Body of pancreas (tissue), 4 donors: Measurements from ENCODE around the gene MAPKAPK2. TPM values are rescaled to one million over a fixed set of nuclear protein-coding genes. Genes with fewer than 3 reads are reported as not detected.
"Not testable (repeated sequence)": the region's sequence is repeated elsewhere in the genome, so short reads cannot be mapped to it uniquely, and the experiment has no call there.

Source experiments
- ATAC-seq: fragments of 150-250 bp; one replicate; pipeline ENCODE4 v1.9.1; 2016
- DNase-seq, 4 donors: peaks; one replicate each; pipeline ENCODE4 v3.0.0-alpha.2; 2019
- H3K27ac ChIP-seq, 4 donors: fragments of 200-600 bp; sonication (generic); 1 replicate in 3 of 4; 2 replicates in 1 of 4; pipeline versions ENCODE4 v1.5.1 to v1.6.1; 2016 to 2019; ENCODE audit warnings: mild to moderate bottlenecking in 1 of 4, mixed read lengths in 1 of 4, moderate library complexity in 1 of 4
- H3K27me3 ChIP-seq, 2 donors: fragments of 200-600 bp; sonication (generic); one replicate each; pipeline ENCODE4 v1.6.0; 2016; ENCODE audit warnings: mild to moderate bottlenecking in 1 of 2
- H3K36me3 ChIP-seq, 2 donors: fragments of 200-600 bp; sonication (generic); replicated peaks in 1 of 2; 2 replicates each; pipeline ENCODE4 v1.5.1; 2016; ENCODE audit warnings: low read depth in 2 of 2; ENCODE audit not compliant: insufficient read depth in 1 of 2
- H3K4me1 ChIP-seq: fragments of 200-600 bp; sonication (generic); one replicate; pipeline ENCODE4 v1.6.0; 2016
- H3K4me3 ChIP-seq, 2 donors: fragments of 200-600 bp; sonication (generic); 1 replicate in 1 of 2; 2 replicates in 1 of 2; pipeline ENCODE4 v1.5.1; 2016 to 2019
- H3K9me3 ChIP-seq, 3 donors: fragments of 200-600 bp; sonication (generic); 1 replicate in 2 of 3; 2 replicates in 1 of 3; pipeline ENCODE4 v1.5.1; 2016
- POLR2A ChIP-seq, 3 donors: fragments of 450-650 bp; IDR thresholded peaks; one replicate each; pipeline ENCODE4 v1.6.1; 2016; ENCODE audit warnings: antibody characterized with exemption in 3 of 3, mild to moderate bottlenecking in 2 of 3
- WGBS, 2 donors: methylation state at CpG; one replicate each; pipeline ENCODE4 v1.1.5; 2017; 5-methylcytosine and 5-hydroxymethylcytosine counted together
- intact Hi-C: fragments of 100-400 bp; cut with DNase I; formaldehyde crosslinking; loops from one replicate; pipeline ENCODE4 v1.15.1; 2023
- total RNA-seq, 2 donors: library from RNA; depleted of rRNA; stranded (reverse); fragments of >200 nt; gene quantifications; one replicate each; pipeline ENCODE4 v1.1.0, GENCODE V29; 2016
- TF ChIP-seq, protein P1 (sequence below), 7 experiments: fragments of 450-650 bp in 4 of 7; fragments of 200-600 bp in 3 of 7; sonication (generic) in 3 of 7; IDR thresholded peaks; one replicate each; pipeline ENCODE4 v1.5.1; 2016 to 2019; ENCODE audit warnings: antibody characterized with exemption in 7 of 7

The MAPKAPK2 gene
- total RNA-seq, 2 donors from 2014 or later, result 29.1 to 46.5 TPM

DNA sequence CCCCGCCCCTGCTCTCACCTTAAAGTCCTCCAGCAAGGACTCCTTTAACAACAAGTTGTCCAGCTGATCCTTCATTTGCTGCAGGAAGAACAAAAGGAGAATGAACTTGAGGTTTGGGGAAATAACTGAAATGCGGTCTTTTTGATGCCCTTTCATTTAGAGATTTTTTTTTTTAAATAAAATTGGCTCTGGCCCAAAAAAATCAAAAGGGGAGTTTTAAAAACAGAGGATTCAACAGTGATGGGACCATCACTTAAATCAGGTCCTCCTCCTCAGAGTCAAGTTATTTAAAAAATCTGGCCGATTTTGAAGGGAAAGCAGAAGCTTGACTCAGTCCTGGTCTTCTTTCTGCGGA lies 86.6 kb downstream of the MAPKAPK2 start:
- ATAC-seq, result no peak
- Histone ChIP-seq H3K36me3 (no peaks in the 10 kb centered on the region), H3K9me3 (no peaks in the 10 kb centered on the region), H3K4me1 (peaks cover 6% of the 10 kb centered on the region), H3K4me3 (no peak overlapping the region), H3K27me3 (no peaks in the 10 kb centered on the region), H3K27ac (peak overlapping the region in 1 of 4 donors; percentile 41)
- 66 to 82% methylated on average over 4 of the region's 4 CpGs for WGBS, 2 donors
- no peak for TF ChIP-seq POLR2A (IDR thresholded peaks at IDR 0.05)
- TF ChIP-seq, protein P1, sequence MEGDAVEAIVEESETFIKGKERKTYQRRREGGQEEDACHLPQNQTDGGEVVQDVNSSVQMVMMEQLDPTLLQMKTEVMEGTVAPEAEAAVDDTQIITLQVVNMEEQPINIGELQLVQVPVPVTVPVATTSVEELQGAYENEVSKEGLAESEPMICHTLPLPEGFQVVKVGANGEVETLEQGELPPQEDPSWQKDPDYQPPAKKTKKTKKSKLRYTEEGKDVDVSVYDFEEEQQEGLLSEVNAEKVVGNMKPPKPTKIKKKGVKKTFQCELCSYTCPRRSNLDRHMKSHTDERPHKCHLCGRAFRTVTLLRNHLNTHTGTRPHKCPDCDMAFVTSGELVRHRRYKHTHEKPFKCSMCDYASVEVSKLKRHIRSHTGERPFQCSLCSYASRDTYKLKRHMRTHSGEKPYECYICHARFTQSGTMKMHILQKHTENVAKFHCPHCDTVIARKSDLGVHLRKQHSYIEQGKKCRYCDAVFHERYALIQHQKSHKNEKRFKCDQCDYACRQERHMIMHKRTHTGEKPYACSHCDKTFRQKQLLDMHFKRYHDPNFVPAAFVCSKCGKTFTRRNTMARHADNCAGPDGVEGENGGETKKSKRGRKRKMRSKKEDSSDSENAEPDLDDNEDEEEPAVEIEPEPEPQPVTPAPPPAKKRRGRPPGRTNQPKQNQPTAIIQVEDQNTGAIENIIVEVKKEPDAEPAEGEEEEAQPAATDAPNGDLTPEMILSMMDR (IDR thresholded peaks at IDR 0.05), result no peak
- intact Hi-C loops, result no loop called here
- no peak for DNase-seq

DNA sequence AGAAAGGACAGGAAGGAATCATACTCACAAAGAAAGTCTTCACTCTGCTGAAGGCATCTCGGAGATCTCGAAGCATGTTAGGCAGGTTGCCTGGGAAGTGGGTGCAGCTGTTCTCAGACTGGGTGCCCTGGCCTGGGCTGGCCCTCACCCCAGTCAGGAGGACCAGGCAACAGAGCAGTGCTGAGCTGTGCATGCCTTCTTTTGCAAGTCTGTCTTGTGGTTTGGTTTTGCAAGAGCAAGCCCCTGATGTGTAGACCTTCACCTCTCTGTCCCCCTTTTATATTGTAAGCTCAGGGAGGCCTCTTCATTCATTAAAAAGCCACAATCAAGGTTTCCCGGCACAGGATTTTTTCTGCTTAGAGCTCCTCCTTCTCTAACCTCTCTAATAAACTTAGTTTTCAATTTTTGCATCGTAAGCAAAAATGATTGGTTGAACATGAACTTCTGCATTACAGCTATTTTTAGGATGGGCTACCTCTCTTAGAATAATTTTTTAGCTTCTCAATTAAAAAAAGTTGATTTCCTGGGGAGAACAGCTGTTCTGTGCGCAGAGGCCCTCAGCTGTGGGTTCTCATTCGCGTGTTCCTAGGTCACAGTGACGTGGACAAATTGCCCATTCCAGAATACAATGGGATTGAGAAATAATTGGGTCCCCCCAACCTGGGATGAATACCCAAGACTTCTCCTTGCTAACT lies 87.7 kb downstream of the MAPKAPK2 start, which contains the start of gene IL10:
Gene IL10, minus strand, starts transcription at position 252 of the 695 bp plus-strand sequence. Its CDS starts 59 bp downstream, at position 193.
- TF ChIP-seq, protein P1 (IDR thresholded peaks at IDR 0.05), result no peak
- TF ChIP-seq POLR2A (IDR thresholded peaks at IDR 0.05), result peak in 1 of 3 donors; percentile 31
- H3K36me3 ChIP-seq, result no peaks in the 10 kb centered on the region
- peak within 1 kb of the TSS in 1 of 4 donors; percentile 41 for H3K27ac ChIP-seq
- ATAC-seq (no peak), DNase-seq (peak in 2 of 4 donors; percentile 18 to 56)
- H3K4me3 ChIP-seq, result no peak within 1 kb of the TSS
- no peaks in the 10 kb centered on the region for H3K9me3 ChIP-seq
- no peaks in the 10 kb centered on the region for H3K27me3 ChIP-seq
- intact Hi-C loops, result no loop called here
- 79 to 91% methylated on average over 8 of the region's 8 CpGs for WGBS, 2 donors
- H3K4me1 ChIP-seq, result peaks cover 6% of the 10 kb centered on the region

DNA sequence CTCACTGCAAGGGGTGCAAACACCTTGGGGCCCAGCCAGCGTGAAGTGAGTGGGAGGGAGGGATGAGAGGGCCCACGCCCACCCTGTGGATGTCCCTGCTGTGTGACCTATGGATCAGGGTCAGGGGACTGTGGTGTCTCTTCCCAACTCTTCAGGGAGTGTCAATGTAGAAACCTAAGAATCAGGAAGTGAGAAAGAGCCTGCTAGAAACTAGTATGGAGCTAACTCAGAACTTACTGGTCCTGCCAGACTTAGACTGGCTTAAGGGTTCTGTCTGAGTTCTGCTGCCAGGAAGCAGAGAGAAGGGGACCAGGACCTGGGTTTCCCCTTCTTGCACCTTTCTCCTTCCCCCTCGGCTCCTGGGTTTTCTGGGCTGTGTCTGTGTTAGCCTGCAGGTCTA lies 89.4 kb downstream of the MAPKAPK2 start:
- TF ChIP-seq, protein P1 (IDR thresholded peaks at IDR 0.05), result no peak
- no peak for TF ChIP-seq POLR2A (IDR thresholded peaks at IDR 0.05)
- Histone ChIP-seq H3K4me3 (no peak overlapping the region), H3K36me3 (no peaks in the 10 kb centered on the region), H3K27ac (no peak overlapping the region), H3K4me1 (peaks cover 6% of the 10 kb centered on the region), H3K27me3 (no peaks in the 10 kb centered on the region), H3K9me3 (no peaks in the 10 kb centered on the region)
- intact Hi-C loops, result no loop called here
- DNase-seq (no peak), ATAC-seq (no peak)
- whole genome bisulfite sequencing, 2 donors, result 50 to 79% methylated on average over 1 to 3 of the region's 3 CpGs

DNA sequence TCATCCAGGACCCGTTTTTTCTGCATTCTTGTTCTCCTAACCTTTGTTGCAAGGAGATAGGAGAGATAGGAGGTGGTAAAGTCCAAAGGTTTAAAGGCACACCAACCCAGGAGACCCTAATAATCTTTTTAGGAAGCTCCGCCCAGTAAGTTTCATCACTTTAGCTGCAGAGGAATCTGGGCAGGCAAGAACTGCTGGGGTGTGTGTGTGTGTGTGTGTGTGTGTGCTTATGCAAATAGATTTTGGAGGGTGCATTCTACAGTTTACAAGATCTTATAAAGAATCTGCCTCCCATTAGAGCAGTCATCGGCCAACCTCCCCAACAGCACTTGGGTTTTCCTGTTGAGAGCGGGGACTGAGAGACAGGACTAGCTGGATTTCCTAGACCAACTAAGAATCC lies 91.5 kb downstream of the MAPKAPK2 start:
- no peak overlapping the region for H3K4me3 ChIP-seq
- ATAC-seq (no peak), DNase-seq (no peak)
- H3K27me3 ChIP-seq, result no peaks in the 10 kb centered on the region
- H3K27ac ChIP-seq, result no peak overlapping the region
- intact Hi-C loops, result no loop called here
- no peaks in the 10 kb centered on the region for H3K9me3 ChIP-seq
- TF ChIP-seq, protein P1 (IDR thresholded peaks at IDR 0.05), result no peak
- no peak for TF ChIP-seq POLR2A (IDR thresholded peaks at IDR 0.05)
- WGBS, 2 donors, result 62 to 74% methylated on average over 4 of the region's 4 CpGs
- H3K4me1 ChIP-seq, result no peaks in the 10 kb centered on the region
- H3K36me3 ChIP-seq, result no peaks in the 10 kb centered on the region

DNA sequence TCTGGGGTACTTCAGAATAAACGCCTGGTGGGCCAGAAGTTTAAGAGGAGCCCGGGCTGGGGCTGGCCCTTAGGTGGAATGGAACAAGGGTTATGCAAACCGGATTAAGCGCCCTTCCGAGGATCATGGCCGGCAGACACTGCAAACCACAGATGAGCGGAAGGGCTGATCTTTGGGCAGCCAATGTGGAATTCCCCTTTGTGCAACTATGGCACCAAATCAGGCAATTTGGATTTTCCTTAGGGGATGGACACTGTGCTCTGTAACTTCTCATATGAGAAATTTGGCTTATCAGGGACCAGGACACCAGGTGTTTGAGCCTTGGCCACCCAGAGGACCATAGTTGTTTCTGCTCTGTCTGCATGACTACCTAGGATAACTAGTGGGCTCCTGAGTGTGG lies 93.3 kb downstream of the MAPKAPK2 start:
- ATAC-seq (no peak), DNase-seq (no peak)
- no peaks in the 10 kb centered on the region for H3K4me1 ChIP-seq
- H3K27ac ChIP-seq, result no peak overlapping the region
- H3K4me3 ChIP-seq, result no peak overlapping the region
- intact Hi-C loops, result no loop called here
- H3K27me3 ChIP-seq, result no peaks in the 10 kb centered on the region
- H3K9me3 ChIP-seq, result no peaks in the 10 kb centered on the region
- TF ChIP-seq, protein P1 (IDR thresholded peaks at IDR 0.05), result no peak
- 77 to 83% methylated on average over 7 of the region's 7 CpGs for WGBS, 2 donors
- H3K36me3 ChIP-seq, result no peaks in the 10 kb centered on the region

DNA sequence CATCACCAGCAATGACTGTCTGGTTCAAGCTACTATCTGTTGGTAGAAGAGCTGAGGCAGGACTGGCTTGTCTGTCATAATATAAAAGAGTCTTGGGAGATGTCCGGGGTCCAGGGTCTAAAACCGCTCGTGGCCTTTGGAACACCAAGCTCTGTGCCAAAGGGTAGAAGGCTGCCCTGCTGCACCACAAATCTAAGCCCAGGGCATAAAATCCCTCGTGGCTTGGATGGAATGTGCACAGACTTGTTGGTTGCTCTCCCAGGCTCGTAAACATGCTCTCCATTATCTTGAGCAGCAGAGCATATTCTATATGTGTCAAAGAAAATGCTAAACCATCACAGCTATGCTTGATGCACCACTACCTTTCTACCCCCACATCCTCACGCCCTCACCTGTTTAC lies 94.2 kb downstream of the MAPKAPK2 start:
- H3K9me3 ChIP-seq, H3K27me3 ChIP-seq, H3K4me3 ChIP-seq, H3K4me1 ChIP-seq, H3K36me3 ChIP-seq, ATAC-seq, intact Hi-C loops, H3K27ac ChIP-seq, DNase-seq: not testable (repeated sequence)
- 75 to 76% methylated on average over 6 of the region's 6 CpGs for WGBS, 2 donors
